ENCODE measurements around the gene BCCIP. TPM values are rescaled to one million over a fixed set of nuclear protein-coding genes. Genes with fewer than 3 reads are reported as not detected.

Gene BCCIP
- total RNA-seq, 1 experiment from 2014 or later, result 159 TPM

- ATAC-seq (no peak), DNase-seq (ENCODE audit: low read depth, low spot score) (no peak)
- no peak overlapping the region for H3K27ac ChIP-seq (ENCODE audit: low read depth, low read length)
- ChIA-PET RAD21 (ENCODE audit: low non-redundant PET in 1 of 2, low total read pairs in 2 of 2, uncharacterized antibody in 2 of 2, unreplicated experiment in 2 of 2) (no interaction called here), CTCF (interaction anchor here (1.0 kb wide), 1 partner anchor 13 kb away, joined by 3 read pairs; no protein-coding TSS in a partner anchor), POLR2A (no interaction called here)
- intact Hi-C loops (cut with micrococcal nuclease), result loop anchor here (5.0 to 10.0 kb wide), 3 partner anchors 66 to 298 kb away; no protein-coding TSS in a partner anchor
- no peaks in the 10 kb centered on the region for H3K4me1 ChIP-seq (ENCODE audit: control insufficient read depth in 1 of 2, insufficient read depth in 2 of 2, low read length in 2 of 2)
- H2AFZ ChIP-seq (ENCODE audit: low read depth, low read length, poor library complexity, severe bottlenecking), result no peak overlapping the region
- H3K9ac ChIP-seq (ENCODE audit: low read length), result no peak overlapping the region
- no peak overlapping the region for H3K4me3 ChIP-seq (replicated peaks in 1 of 2; ENCODE audit: low read depth in 1 of 2, low read length in 2 of 2)
- no peaks in the 10 kb centered on the region for H3K79me2 ChIP-seq (ENCODE audit: insufficient read depth, low read length)
- TF ChIP-seq ELF1 (IDR thresholded peaks at IDR 0.05; ENCODE audit: borderline replicate concordance, low read depth) (no peak), REST (IDR thresholded peaks at IDR 0.05; ENCODE audit: low read depth) (no peak), SRF (IDR thresholded peaks at IDR 0.05; ENCODE audit: low read depth) (no peak), EGR1 (IDR thresholded peaks at IDR 0.05; ENCODE audit: low read depth) (no peak), YY1 (IDR thresholded peaks at IDR 0.05; ENCODE audit: extremely low read depth, insufficient replicate concordance, low read depth, low read length) (no peak), CTCF (IDR thresholded peaks at IDR 0.05 in 2 of 3, conservative IDR thresholded peaks at IDR 0.05 in 1 of 3; ENCODE audit: borderline replicate concordance in 1 of 3, insufficient read depth in 1 of 3, low read depth in 2 of 3, low read length in 2 of 3) (no peak), MAX (IDR thresholded peaks at IDR 0.05) (no peak), ATF3 (IDR thresholded peaks at IDR 0.05) (no peak), SIN3A (IDR thresholded peaks at IDR 0.05; ENCODE audit: low read depth) (no peak), POLR2AphosphoS5 (IDR thresholded peaks at IDR 0.05; ENCODE audit: low read depth, low read length) (no peak), POLR2A (IDR thresholded peaks at IDR 0.05; ENCODE audit: borderline replicate concordance, extremely low read depth, insufficient read depth, insufficient read length) (no peak), EZH2phosphoT487 (IDR thresholded peaks at IDR 0.05; ENCODE audit: borderline replicate concordance) (no peak), ZBTB33 (IDR thresholded peaks at IDR 0.05; ENCODE audit: extremely low read depth, insufficient replicate concordance, low read length) (no peak), FOSL1 (IDR thresholded peaks at IDR 0.05; ENCODE audit: low read depth) (no peak), CEBPB (IDR thresholded peaks at IDR 0.05; ENCODE audit: low read depth) (no peak), ZFX (IDR thresholded peaks at IDR 0.05) (no peak), SP1 (IDR thresholded peaks at IDR 0.05; ENCODE audit: low read depth) (no peak), ZNF274 (IDR thresholded peaks at IDR 0.05; ENCODE audit: low read depth, low read length) (no peak), TCF7L2 (IDR thresholded peaks at IDR 0.05; ENCODE audit: borderline replicate concordance, extremely low read depth, insufficient read depth, insufficient read length) (no peak), CBX3 (IDR thresholded peaks at IDR 0.05; ENCODE audit: low read depth) (no peak)
- H3K9me3 ChIP-seq (ENCODE audit: control insufficient read depth in 1 of 2, insufficient read depth in 1 of 2, low read depth in 1 of 2, low read length in 2 of 2), result no peaks in the 10 kb centered on the region
- H3K4me2 ChIP-seq (ENCODE audit: low read length), result no peak overlapping the region
- peaks cover 0 to 9% of the 10 kb centered on the region in 2 experiments; a peak in 3 of 4 replicates for H3K36me3 ChIP-seq (ENCODE audit: control insufficient read depth in 1 of 2, insufficient read depth in 2 of 2, low read length in 2 of 2)
- H3K27me3 ChIP-seq (ENCODE audit: insufficient read depth, low read length), result no peaks in the 10 kb centered on the region
- H4K20me1 ChIP-seq (ENCODE audit: insufficient read depth), result no peaks in the 10 kb centered on the region
- H3K9me2 ChIP-seq (ENCODE audit: insufficient read depth), result no peaks in the 10 kb centered on the region
- BruUV-seq (replicated peaks), result TSS peak; percentile 26
Observed at GRCh38 chr10:125866421-125867029, 43.2 kb downstream of the BCCIP start.

Measured in HCT116 (cell line).